ENCODE results near the gene BPIFB6.

DNA sequence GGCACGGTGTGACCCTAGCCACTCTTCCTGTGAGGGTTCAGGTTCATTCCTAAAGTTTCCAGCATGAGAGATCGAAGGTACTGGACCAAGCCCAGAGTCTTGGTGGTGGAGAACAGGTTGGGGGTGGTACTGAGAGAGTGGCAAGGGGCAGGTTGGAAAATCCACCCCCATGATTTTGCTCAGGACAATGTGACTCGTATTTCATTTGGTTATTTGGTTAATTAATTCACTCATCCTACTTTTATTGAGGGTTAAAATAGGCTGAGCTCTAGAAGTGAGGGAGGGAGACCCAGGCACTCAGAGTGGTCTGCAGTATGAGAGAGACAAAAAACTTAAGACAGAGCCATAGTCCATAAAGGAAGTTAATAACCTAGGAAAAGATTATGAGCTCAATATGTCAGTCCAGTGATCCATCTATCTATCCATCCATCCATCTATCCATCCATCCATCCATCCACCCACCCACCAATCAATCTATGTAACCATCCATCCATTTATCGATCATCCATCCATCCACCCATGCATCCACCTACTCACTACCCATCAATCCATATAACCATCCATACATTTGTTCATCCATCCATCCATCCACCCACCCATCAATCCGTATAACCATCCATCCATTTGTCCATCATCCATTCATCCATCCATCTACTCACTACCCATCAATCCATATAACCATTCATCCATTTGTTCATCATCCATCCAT, 6.7 kb upstream of the BPIFB6 start:
- TF ChIP-seq JUNB (IDR thresholded peaks at IDR 0.05) = no peak
- TF ChIP-seq, protein P1, sequence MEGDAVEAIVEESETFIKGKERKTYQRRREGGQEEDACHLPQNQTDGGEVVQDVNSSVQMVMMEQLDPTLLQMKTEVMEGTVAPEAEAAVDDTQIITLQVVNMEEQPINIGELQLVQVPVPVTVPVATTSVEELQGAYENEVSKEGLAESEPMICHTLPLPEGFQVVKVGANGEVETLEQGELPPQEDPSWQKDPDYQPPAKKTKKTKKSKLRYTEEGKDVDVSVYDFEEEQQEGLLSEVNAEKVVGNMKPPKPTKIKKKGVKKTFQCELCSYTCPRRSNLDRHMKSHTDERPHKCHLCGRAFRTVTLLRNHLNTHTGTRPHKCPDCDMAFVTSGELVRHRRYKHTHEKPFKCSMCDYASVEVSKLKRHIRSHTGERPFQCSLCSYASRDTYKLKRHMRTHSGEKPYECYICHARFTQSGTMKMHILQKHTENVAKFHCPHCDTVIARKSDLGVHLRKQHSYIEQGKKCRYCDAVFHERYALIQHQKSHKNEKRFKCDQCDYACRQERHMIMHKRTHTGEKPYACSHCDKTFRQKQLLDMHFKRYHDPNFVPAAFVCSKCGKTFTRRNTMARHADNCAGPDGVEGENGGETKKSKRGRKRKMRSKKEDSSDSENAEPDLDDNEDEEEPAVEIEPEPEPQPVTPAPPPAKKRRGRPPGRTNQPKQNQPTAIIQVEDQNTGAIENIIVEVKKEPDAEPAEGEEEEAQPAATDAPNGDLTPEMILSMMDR (IDR thresholded peaks at IDR 0.05) = no peak

All from A549 (cell line).